ENCODE measurements around the gene DDX49. TPM values are rescaled to one million over a fixed set of nuclear protein-coding genes. Genes with fewer than 3 reads are reported as not detected.

The DDX49 gene, protein sequence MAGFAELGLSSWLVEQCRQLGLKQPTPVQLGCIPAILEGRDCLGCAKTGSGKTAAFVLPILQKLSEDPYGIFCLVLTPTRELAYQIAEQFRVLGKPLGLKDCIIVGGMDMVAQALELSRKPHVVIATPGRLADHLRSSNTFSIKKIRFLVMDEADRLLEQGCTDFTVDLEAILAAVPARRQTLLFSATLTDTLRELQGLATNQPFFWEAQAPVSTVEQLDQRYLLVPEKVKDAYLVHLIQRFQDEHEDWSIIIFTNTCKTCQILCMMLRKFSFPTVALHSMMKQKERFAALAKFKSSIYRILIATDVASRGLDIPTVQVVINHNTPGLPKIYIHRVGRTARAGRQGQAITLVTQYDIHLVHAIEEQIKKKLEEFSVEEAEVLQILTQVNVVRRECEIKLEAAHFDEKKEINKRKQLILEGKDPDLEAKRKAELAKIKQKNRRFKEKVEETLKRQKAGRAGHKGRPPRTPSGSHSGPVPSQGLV
- total RNA-seq (2014; rRNA removed) (120 and 145 TPM in 2 replicates), Bru-seq, nascent RNA (percentile 75 among the genes with signal in this experiment), BruChase-seq, experiment 1, labeled RNA remaining after a 6-hour chase (percentile 87 among the genes with signal in this experiment), BruChase-seq, experiment 2, labeled RNA remaining after a 2-hour chase (percentile 80 among the genes with signal in this experiment)
- long read RNA-seq, transcript DDX49-201 (13 exons, 1,830 nt), result major isoform, 45 of 79 reads
- long read RNA-seq, partial matches to known transcripts, result 8 of 79 reads
- long read RNA-seq, other reads (novel, unspliced or antisense), result 19 of 79 reads

DNA sequence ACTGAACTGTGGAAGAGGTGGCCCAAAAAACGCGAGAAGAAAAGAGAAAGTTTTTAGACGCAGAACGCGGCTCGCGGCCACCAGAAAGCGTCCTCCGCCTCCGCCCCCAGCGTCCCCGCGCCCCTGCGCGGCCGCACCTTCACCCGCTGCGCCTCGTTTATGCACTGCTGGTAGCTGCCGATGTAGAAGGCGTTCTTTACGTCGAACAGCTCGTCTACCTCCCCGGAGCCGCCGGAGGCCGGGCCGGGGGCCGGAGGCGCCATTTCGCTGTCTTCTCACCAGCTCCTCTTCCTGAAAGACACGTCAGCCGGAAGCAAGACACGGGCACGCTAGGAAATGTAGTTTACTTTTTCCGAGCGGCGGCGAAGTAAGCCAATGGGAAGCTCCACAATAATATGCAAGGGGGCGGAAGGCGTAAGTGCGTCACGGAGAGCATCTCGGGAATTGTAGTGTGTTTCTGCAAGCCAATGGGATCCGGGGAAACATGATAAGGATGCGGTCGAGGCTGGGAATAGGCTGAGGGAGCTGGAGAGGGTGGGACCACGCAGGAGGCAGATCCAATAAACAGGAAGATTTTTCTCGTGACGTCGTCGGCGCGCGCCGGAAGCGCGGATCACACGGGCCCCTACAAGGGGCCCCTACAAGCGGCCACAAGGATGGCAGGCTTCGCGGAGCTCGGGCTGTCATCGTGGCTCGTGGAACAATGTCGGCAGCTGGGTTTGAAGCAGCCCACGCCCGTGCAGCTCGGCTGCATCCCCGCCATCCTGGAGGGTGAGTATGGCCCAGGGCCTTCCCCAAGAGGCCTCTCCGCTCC lies at the start of gene DDX49, which contains the start of gene COPE:
DDX49 (plus strand) TSS at position 630 of the 814 bp plus-strand sequence; CDS start at position 657, 27 bp downstream.
COPE (minus strand) TSS at position 302 of the 814 bp plus-strand sequence; CDS start at position 263, 39 bp downstream.
- peak within 1 kb of the TSS; percentile 58 for H3K27ac ChIP-seq (ENCODE audit: low read length)
- no peaks in the 10 kb centered on the region for H3K9me3 ChIP-seq (ENCODE audit: low read length)
- peak within 1 kb of the TSS; percentile 72 for H2AFZ ChIP-seq (ENCODE audit: low read length)
- intact Hi-C loops (cut with micrococcal nuclease), result no loop called here
- H3F3A ChIP-seq (ENCODE audit: low read length, unreplicated experiment), result no peaks in the 10 kb centered on the region
- peaks cover 16% of the 10 kb centered on the region for H3K4me1 ChIP-seq (ENCODE audit: insufficient read depth, low read length)
- no peaks in the 10 kb centered on the region for H3K9me2 ChIP-seq (replicated peaks; ENCODE audit: low read length)
- DNase-seq (peak; percentile 99), ATAC-seq (peak; percentile 97)
- H3K4me2 ChIP-seq (ENCODE audit: low read length), result peak within 1 kb of the TSS; percentile 96
- peak within 1 kb of the TSS; percentile 92 for H3K9ac ChIP-seq (ENCODE audit: low read length)
- H3K27me3 ChIP-seq (ENCODE audit: low read length), result no peaks in the 10 kb centered on the region
- H3K79me2 ChIP-seq (ENCODE audit: low read length), result peaks cover 68% of the 10 kb centered on the region
- H4K20me1 ChIP-seq (ENCODE audit: low read length), result no peaks in the 10 kb centered on the region
- peaks cover 25% of the 10 kb centered on the region for H3K36me3 ChIP-seq (ENCODE audit: low read depth, low read length)
- CTCF ChIA-PET, result interaction anchor here (2.3 kb wide), 1 partner anchor 68 kb away, joined by 12 read pairs; no protein-coding TSS in a partner anchor
- peak within 1 kb of the TSS; percentile 97 for H3K4me3 ChIP-seq (ENCODE audit: low read length)
- TF ChIP-seq EZH2phosphoT487 (IDR thresholded peaks at IDR 0.05; ENCODE audit: borderline replicate concordance, low read length), result no peak
- TF ChIP-seq EZH2 (IDR thresholded peaks at IDR 0.05; ENCODE audit: low read length, unreplicated experiment), result no peak
- TF ChIP-seq, protein P1, sequence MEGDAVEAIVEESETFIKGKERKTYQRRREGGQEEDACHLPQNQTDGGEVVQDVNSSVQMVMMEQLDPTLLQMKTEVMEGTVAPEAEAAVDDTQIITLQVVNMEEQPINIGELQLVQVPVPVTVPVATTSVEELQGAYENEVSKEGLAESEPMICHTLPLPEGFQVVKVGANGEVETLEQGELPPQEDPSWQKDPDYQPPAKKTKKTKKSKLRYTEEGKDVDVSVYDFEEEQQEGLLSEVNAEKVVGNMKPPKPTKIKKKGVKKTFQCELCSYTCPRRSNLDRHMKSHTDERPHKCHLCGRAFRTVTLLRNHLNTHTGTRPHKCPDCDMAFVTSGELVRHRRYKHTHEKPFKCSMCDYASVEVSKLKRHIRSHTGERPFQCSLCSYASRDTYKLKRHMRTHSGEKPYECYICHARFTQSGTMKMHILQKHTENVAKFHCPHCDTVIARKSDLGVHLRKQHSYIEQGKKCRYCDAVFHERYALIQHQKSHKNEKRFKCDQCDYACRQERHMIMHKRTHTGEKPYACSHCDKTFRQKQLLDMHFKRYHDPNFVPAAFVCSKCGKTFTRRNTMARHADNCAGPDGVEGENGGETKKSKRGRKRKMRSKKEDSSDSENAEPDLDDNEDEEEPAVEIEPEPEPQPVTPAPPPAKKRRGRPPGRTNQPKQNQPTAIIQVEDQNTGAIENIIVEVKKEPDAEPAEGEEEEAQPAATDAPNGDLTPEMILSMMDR (conservative IDR thresholded peaks at IDR 0.05; ENCODE audit: low read depth, low read length), result no peak
- no TSS peak for BruUV-seq (replicated peaks)
- POLR2A ChIA-PET (ENCODE audit: unreplicated experiment), result interaction anchor here (0.6 to 1.2 kb wide), 7 partner anchors 9 to 330 kb away, joined by 3 to 20 read pairs (median 4); no protein-coding TSS in a partner anchor

DNA sequence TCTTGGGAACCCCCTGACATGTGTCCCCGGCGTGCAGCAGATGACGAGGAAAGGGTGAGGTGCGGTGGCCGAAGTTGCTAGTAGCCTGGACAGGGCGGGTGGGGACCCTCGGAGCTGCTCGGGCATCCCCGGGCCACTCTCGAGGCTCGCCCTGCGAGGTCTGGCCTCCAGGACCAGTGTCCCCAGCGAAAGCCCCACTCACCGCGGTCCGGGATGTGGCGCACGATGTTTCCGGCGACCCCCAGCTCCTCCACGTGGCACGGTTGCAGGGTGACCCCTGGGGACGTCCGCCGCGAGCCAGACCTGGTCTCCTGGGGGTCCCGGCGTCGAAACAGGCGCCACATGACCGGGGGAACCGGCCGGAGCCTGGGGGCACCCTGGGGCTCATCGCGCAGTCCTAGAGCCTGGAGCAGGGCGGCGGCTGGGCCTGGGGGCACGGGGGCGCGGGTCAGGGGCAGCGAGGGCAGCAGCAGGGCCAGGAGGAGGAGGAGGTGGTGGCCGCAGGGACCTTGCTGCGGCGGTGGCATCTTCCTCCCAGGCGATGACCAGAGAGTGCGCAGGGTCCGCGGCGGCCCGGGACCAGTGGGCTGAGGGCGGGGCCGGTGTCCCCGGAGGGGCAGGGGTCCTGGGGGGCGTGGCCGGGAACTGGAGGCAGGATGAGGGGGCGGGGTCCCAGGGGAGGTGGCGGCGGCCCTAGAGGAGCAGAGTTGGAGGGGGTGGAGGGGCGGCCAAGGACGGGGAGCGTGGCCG lies 49.6 kb upstream of the DDX49 start:
- H3K27me3 ChIP-seq (ENCODE audit: low read length), result no peaks in the 10 kb centered on the region
- no peaks in the 10 kb centered on the region for H3K9me2 ChIP-seq (replicated peaks; ENCODE audit: low read length)
- no peak overlapping the region for H3K4me2 ChIP-seq (ENCODE audit: low read length)
- no peak for ATAC-seq
- H2AFZ ChIP-seq (ENCODE audit: low read length), result no peak overlapping the region
- H3K27ac ChIP-seq (ENCODE audit: low read length), result no peak overlapping the region
- peaks cover 16% of the 10 kb centered on the region for H3K36me3 ChIP-seq (ENCODE audit: low read depth, low read length)
- BruUV-seq (replicated peaks), result no TSS peak
- no peaks in the 10 kb centered on the region for H3K79me2 ChIP-seq (ENCODE audit: low read length)
- DNase-seq, result no peak
- ChIA-PET CTCF (no interaction called here), POLR2A (ENCODE audit: unreplicated experiment) (no interaction called here)
- intact Hi-C loops (cut with micrococcal nuclease), result no loop called here
- no peaks in the 10 kb centered on the region for H3K4me1 ChIP-seq (ENCODE audit: insufficient read depth, low read length)
- H3F3A ChIP-seq (ENCODE audit: low read length, unreplicated experiment), result no peaks in the 10 kb centered on the region
- no peak overlapping the region for H3K4me3 ChIP-seq (ENCODE audit: low read length)
- peaks cover 3% of the 10 kb centered on the region; the same call in 1 of the 2 replicates for H4K20me1 ChIP-seq (ENCODE audit: low read length)
- TF ChIP-seq EZH2 (IDR thresholded peaks at IDR 0.05; ENCODE audit: low read length, unreplicated experiment) (no peak), EZH2phosphoT487 (IDR thresholded peaks at IDR 0.05; ENCODE audit: borderline replicate concordance, low read length) (no peak)
- TF ChIP-seq, protein P1 (conservative IDR thresholded peaks at IDR 0.05; ENCODE audit: low read depth, low read length), result no peak
- H3K9me3 ChIP-seq (ENCODE audit: low read length), result no peaks in the 10 kb centered on the region
- no peak overlapping the region for H3K9ac ChIP-seq (ENCODE audit: low read length)
